GM12872 (cell line): ENCODE measurements around the gene NUAK1.
A peak's percentile ranks its signal among the peaks of the same experiment; 100 is the strongest.

Experiments used
- CTCF ChIP-seq: IDR thresholded peaks from 3 replicates; pipeline ENCODE4 v1.5.1; 2011; ENCODE audit warnings: low read depth, mild to moderate bottlenecking, low read length, moderate library complexity; ENCODE audit not compliant: insufficient read depth

Gene NUAK1

DNA sequence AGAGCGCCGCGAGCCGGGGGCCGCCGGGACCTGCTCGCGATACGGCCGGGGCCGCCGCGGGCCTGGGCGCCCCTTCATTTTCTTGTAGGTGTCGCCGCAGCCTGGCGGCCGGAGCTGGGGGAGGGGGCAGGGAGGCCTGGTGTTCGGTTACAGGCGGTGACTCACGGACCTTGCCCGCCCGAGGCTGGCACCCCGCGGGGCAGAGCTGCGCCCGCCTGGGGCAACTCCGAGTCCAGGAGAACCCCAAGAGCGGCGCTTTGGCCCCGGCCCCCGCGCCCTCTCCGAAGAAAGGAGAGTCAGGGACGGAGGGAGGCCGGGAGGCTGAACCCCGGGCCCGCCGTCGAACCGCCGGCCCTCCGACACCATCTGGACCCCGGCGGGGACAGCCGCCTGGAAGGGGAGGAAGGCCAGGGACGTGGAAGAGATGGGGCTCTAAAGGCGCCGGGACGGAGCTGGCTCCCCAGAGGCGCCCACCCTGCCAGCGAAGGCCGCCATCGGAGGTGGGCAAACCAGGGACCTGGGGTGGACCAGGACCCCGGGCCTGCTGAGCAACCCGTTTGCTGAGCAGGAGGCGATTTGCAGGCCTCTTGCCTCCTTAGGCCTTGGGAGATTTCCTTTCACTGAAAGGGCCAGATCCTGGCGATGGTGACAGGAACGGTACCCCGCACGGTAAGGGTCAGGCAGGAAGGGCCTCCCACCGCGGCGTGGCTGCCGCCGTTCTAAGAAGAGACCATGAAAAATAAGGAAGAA is 843 bp upstream of the NUAK1 start:
- no peak for TF ChIP-seq CTCF

DNA sequence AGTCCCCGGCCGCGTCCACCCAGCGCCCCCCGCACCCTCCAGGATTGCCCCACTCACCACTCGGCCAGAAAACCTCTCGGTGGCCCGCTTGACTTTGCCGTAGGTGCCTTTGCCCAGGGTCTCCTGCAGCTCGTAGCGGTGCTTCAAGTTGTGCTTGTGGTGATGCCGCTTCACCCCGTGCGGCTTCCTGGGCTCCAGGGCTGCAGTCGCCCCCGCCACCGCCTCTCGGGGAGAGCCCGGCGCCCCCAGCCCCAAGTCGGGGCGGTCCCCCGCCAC is 459 bp downstream of the NUAK1 start:
- TF ChIP-seq CTCF: no peak

DNA sequence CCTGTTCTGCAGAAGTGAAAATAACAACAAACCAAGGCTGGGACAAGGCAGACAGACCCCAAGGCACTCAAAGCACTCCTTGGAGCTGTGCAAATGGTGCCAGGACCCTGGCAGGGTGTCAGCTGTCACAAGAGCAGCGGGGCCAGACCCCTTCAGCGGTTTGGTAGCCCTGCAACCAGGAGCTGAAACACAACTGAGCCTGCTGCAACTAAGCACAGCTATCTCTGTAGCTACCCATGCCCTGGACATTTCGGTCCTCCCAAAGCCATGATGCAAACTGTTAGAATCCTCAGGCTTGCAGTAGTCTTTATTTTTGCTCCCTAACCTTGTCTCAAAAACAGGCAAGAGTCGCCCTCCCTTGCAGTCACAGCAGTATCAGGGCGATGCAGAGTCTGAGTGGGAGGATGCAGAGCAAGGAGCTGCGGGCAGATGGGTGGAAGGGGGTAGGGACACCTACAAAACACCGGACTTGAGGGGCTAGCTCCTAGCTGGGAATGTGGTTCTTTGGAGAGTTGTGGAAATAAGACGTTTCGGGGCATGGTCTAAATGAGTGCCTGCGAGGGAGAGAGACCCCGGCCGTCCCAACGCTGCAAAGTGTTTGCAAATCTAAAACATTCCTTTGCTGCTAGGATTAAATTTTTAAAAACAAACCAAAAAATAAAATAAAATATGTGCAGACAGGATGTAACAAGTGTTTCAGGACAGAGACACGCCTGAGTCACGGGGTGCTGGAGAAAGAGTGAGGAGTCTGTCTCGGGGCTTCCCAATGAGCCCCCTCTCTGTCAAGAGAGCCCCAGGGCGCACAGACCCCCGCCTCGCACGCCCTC is 1.0 kb downstream of the NUAK1 start:
- no peak for TF ChIP-seq CTCF

GRCh38 chr12:106136263-106136662 is 2.5 kb downstream of the NUAK1 start:
- TF ChIP-seq CTCF: peak; percentile 69

GRCh38 chr12:106135781-106136180 is 3.0 kb downstream of the NUAK1 start:
- TF ChIP-seq CTCF: no peak

GRCh38 chr12:106135075-106135474 is 3.7 kb downstream of the NUAK1 start:
- TF ChIP-seq CTCF: no peak

DNA sequence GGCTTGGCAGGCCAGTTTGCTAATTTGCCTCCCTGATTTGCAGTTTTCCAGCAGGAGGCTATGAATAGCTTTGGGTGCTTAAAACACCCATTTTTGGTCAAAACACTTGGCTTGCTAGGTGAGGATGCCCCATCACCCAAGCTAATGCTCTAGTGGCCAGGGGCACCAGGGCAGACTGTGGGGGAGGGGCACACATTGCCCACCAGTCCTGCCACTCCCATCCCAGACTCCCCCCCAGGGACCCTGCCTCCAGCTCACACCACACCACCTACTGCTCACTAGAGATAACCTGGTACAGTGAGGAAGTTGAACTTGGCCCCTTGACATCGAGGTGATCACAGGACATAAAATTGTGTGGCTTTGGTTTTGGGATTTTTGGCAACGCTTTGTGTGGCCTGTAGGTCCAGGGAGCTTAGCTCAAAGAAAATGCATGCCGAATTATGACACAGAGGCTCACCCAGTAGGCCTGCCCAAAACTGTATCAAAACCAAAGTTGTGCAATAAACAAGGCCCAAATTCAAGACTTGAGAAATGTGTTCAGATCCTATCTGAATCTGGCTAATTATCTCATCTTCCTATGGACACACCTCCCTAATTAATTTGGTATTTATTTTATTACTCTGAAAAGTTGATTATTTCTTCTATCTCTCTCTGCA is 4.3 kb downstream of the NUAK1 start:
- TF ChIP-seq CTCF: no peak
